MV-4-11 (cell line): ENCODE measurements around the gene HSD17B13.

ENCODE experiments used
- DNase-seq: peaks from one replicate; lab custom pipeline; 2025; lab: John Stamatoyannopoulos, UW

The HSD17B13 gene

GRCh38 chr4:87262886-87263285 lies 59.8 kb downstream of the HSD17B13 start:
- DNase-seq: no peak

GRCh38 chr4:87260477-87260876 lies 62.2 kb downstream of the HSD17B13 start:
- DNase-seq: no peak

- no peak for DNase-seq
Observed at GRCh38 chr4:87258677-87259076, 64.0 kb downstream of the HSD17B13 start.

GRCh38 chr4:87257523-87257922 lies 65.2 kb downstream of the HSD17B13 start:
- no peak for DNase-seq

- DNase-seq: no peak
Observed at GRCh38 chr4:87255755-87256154, 66.9 kb downstream of the HSD17B13 start.
